Measurements from ENCODE around the gene ANOS1. TPM values are rescaled to one million over a fixed set of nuclear protein-coding genes. Genes with fewer than 3 reads are reported as not detected.

The ANOS1 gene
- total RNA-seq, 1 experiment from 2014 or later = 24.8 TPM

DNA sequence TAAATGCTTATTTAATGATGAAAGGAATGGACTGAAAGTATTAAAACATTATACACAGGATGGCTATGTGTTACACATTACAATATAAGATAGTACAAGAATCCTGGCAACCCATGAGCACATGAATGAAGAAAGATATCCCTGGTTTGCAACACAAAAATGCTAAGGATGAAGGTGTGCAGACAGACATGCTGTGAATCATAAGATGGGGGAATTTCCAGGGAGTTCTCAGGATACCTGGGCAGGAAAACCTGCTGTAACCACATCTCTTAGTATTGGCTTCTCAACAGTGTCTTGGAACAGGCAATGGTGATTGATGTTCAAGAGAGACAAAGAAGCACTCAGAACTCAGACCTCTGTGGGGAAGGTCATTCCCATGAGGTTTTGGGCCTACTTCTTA is 23.9 kb upstream of the ANOS1 start:
- CTCF ChIA-PET = interaction anchor here (0.7 to 1.5 kb wide), 6 partner anchors 18 to 367 kb away, joined by 3 to 7 read pairs (median 4); no protein-coding TSS in a partner anchor
- Mint-ChIP-seq H3K27me3 (ENCODE audit: low read depth) (no peaks in the 10 kb centered on the region; the same call in 1 of the 2 replicates), H3K27ac (no peak overlapping the region), H3K36me3 (no peaks in the 10 kb centered on the region), H3K4me3 (no peak overlapping the region), H3K9me3 (peaks cover 9% of the 10 kb centered on the region), H3K4me1 (peaks cover 10% of the 10 kb centered on the region)
- ATAC-seq (no peak), DNase-seq (ENCODE audit: low spot score) (no peak)
- no peak for TF ChIP-seq JUN (CRISPR knock-in tag; IDR thresholded peaks at IDR 0.05)
- TF ChIP-seq GRHL2 (CRISPR knock-in tag; IDR thresholded peaks at IDR 0.05; ENCODE audit: insufficient replicate concordance, severe bottlenecking) = no peak
- TF ChIP-seq ZNF219 (CRISPR knock-in tag; IDR thresholded peaks at IDR 0.05; ENCODE audit: borderline replicate concordance) = no peak
- TF ChIP-seq ESRRA (CRISPR knock-in tag; IDR thresholded peaks at IDR 0.05; ENCODE audit: borderline replicate concordance) = no peak
- no peak for TF ChIP-seq ZBTB21 (CRISPR knock-in tag; IDR thresholded peaks at IDR 0.05; ENCODE audit: borderline replicate concordance)
- TF ChIP-seq CREB1 (CRISPR knock-in tag; IDR thresholded peaks at IDR 0.05) = no peak
- TF ChIP-seq, protein P1, sequence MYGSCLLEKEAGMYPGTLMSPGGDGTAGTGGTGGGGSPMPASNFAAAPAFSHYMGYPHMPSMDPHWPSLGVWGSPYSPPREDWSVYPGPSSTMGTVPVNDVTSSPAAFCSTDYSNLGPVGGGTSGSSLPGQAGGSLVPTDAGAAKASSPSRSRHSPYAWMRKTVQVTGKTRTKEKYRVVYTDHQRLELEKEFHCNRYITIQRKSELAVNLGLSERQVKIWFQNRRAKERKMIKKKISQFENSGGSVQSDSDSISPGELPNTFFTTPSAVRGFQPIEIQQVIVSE (CRISPR knock-in tag; IDR thresholded peaks at IDR 0.05; ENCODE audit: borderline replicate concordance) = no peak
- TF ChIP-seq SOX15 (CRISPR knock-in tag; IDR thresholded peaks at IDR 0.05) = no peak
- TF ChIP-seq TP53 (CRISPR knock-in tag; IDR thresholded peaks at IDR 0.05) = no peak
- TF ChIP-seq, protein P2, sequence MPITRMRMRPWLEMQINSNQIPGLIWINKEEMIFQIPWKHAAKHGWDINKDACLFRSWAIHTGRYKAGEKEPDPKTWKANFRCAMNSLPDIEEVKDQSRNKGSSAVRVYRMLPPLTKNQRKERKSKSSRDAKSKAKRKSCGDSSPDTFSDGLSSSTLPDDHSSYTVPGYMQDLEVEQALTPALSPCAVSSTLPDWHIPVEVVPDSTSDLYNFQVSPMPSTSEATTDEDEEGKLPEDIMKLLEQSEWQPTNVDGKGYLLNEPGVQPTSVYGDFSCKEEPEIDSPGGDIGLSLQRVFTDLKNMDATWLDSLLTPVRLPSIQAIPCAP (CRISPR knock-in tag; IDR thresholded peaks at IDR 0.05) = no peak
- TF ChIP-seq ZNF263 (CRISPR knock-in tag; IDR thresholded peaks at IDR 0.05; ENCODE audit: low read depth) = no peak
- TF ChIP-seq, protein P3, sequence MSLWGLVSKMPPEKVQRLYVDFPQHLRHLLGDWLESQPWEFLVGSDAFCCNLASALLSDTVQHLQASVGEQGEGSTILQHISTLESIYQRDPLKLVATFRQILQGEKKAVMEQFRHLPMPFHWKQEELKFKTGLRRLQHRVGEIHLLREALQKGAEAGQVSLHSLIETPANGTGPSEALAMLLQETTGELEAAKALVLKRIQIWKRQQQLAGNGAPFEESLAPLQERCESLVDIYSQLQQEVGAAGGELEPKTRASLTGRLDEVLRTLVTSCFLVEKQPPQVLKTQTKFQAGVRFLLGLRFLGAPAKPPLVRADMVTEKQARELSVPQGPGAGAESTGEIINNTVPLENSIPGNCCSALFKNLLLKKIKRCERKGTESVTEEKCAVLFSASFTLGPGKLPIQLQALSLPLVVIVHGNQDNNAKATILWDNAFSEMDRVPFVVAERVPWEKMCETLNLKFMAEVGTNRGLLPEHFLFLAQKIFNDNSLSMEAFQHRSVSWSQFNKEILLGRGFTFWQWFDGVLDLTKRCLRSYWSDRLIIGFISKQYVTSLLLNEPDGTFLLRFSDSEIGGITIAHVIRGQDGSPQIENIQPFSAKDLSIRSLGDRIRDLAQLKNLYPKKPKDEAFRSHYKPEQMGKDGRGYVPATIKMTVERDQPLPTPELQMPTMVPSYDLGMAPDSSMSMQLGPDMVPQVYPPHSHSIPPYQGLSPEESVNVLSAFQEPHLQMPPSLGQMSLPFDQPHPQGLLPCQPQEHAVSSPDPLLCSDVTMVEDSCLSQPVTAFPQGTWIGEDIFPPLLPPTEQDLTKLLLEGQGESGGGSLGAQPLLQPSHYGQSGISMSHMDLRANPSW (CRISPR knock-in tag; conservative IDR thresholded peaks at IDR 0.05; ENCODE audit: low read depth) = no peak
- no peak for TF ChIP-seq FOXK1 (CRISPR knock-in tag; IDR thresholded peaks at IDR 0.05)
- TF ChIP-seq TEAD1 (CRISPR knock-in tag; IDR thresholded peaks at IDR 0.05) = no peak
- no peak for TF ChIP-seq NFATC4 (CRISPR knock-in tag; IDR thresholded peaks at IDR 0.05)
- TF ChIP-seq, protein P4, sequence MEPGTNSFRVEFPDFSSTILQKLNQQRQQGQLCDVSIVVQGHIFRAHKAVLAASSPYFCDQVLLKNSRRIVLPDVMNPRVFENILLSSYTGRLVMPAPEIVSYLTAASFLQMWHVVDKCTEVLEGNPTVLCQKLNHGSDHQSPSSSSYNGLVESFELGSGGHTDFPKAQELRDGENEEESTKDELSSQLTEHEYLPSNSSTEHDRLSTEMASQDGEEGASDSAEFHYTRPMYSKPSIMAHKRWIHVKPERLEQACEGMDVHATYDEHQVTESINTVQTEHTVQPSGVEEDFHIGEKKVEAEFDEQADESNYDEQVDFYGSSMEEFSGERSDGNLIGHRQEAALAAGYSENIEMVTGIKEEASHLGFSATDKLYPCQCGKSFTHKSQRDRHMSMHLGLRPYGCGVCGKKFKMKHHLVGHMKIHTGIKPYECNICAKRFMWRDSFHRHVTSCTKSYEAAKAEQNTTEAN (CRISPR knock-in tag; IDR thresholded peaks at IDR 0.05) = no peak
- TF ChIP-seq, protein P5, sequence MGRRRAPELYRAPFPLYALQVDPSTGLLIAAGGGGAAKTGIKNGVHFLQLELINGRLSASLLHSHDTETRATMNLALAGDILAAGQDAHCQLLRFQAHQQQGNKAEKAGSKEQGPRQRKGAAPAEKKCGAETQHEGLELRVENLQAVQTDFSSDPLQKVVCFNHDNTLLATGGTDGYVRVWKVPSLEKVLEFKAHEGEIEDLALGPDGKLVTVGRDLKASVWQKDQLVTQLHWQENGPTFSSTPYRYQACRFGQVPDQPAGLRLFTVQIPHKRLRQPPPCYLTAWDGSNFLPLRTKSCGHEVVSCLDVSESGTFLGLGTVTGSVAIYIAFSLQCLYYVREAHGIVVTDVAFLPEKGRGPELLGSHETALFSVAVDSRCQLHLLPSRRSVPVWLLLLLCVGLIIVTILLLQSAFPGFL (CRISPR knock-in tag; IDR thresholded peaks at IDR 0.05; ENCODE audit: borderline replicate concordance) = no peak
- no peak for TF ChIP-seq FOXJ3 (CRISPR knock-in tag; IDR thresholded peaks at IDR 0.05; ENCODE audit: borderline replicate concordance)
- no peak for TF ChIP-seq ZNF232 (CRISPR knock-in tag; IDR thresholded peaks at IDR 0.05)
- TF ChIP-seq, protein P6, sequence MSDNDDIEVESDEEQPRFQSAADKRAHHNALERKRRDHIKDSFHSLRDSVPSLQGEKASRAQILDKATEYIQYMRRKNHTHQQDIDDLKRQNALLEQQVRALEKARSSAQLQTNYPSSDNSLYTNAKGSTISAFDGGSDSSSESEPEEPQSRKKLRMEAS (CRISPR knock-in tag; IDR thresholded peaks at IDR 0.05) = no peak
- POLR2A ChIA-PET = no interaction called here
